A673 (cell line): ENCODE measurements around the gene CEMIP.

Source experiments
- EZH2 ChIP-seq: fragments of 200-600 bp; sonication (generic); IDR thresholded peaks from 2 replicates; pipeline ENCODE4 v1.6.1; 2017; ENCODE audit warnings: borderline replicate concordance, low read depth, mild to moderate bottlenecking, mixed read lengths, antibody characterized with exemption, low read length; ENCODE audit not compliant: poor library complexity, severe bottlenecking
- TF ChIP-seq, protein P1 (sequence below): fragments of 300-800, 200-600 bp; sonication (generic); conservative IDR thresholded peaks from 2 replicates; pipeline ENCODE4 v1.5.1; 2017; ENCODE audit warnings: low read depth, mild to moderate bottlenecking, antibody characterized with exemption, low read length, moderate library complexity, mixed read lengths

DNA sequence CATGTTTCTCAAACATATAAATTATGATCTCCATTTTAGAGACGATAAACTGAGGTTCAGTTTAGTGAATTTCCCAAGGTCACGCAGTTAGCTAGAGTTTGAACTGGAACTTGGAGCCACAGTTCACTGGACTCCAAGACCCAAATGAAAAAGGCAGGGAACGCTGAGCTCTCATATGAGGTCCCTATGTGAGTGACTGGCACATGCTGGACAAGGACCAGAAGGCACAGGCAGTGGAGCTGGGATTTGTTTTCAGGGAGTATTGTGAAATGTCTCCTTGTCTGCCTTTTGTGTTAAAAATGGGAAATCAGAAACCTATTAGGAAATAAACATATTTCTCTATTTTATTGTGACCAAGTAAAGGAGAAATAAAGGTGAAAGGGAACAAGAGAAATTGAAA lies 147.0 kb downstream of the CEMIP start:
- TF ChIP-seq, protein P1, sequence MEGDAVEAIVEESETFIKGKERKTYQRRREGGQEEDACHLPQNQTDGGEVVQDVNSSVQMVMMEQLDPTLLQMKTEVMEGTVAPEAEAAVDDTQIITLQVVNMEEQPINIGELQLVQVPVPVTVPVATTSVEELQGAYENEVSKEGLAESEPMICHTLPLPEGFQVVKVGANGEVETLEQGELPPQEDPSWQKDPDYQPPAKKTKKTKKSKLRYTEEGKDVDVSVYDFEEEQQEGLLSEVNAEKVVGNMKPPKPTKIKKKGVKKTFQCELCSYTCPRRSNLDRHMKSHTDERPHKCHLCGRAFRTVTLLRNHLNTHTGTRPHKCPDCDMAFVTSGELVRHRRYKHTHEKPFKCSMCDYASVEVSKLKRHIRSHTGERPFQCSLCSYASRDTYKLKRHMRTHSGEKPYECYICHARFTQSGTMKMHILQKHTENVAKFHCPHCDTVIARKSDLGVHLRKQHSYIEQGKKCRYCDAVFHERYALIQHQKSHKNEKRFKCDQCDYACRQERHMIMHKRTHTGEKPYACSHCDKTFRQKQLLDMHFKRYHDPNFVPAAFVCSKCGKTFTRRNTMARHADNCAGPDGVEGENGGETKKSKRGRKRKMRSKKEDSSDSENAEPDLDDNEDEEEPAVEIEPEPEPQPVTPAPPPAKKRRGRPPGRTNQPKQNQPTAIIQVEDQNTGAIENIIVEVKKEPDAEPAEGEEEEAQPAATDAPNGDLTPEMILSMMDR: no peak
- TF ChIP-seq EZH2: no peak
